Neural cell (in vitro differentiated cells): Measurements from ENCODE around the gene CCDC149. TPM values are rescaled to one million over a fixed set of nuclear protein-coding genes. Genes with fewer than 3 reads are reported as not detected.

Experiments used
- H2AFZ ChIP-seq: fragments of 200-600, 300-800 bp; sonication (generic), shearing (Covaris generic); 2 replicates; pipeline ENCODE4 v1.6.0; 2014; ENCODE audit warnings: low read depth, mild to moderate bottlenecking, antibody characterized with exemption, low read length, moderate library complexity
- H3F3A ChIP-seq: fragments of 200-600 bp; shearing (Covaris generic); 2 replicates; pipeline ENCODE4 v1.6.1; 2016; ENCODE audit warnings: mild to moderate bottlenecking, moderate library complexity, mixed read lengths, antibody characterized with exemption, low read length; ENCODE audit not compliant: insufficient read depth, poor library complexity, severe bottlenecking
- H3K27ac ChIP-seq: fragments of 200-600, 300-800 bp; sonication (generic), shearing (Covaris generic); 2 replicates; pipeline ENCODE4 v1.5.1; 2014; ENCODE audit warnings: mild to moderate bottlenecking, low read length, moderate library complexity
- H3K27me3 ChIP-seq: fragments of 300-800, 200-600 bp; sonication (generic), shearing (Covaris generic); 2 replicates; pipeline ENCODE4 v1.6.0; 2014; ENCODE audit warnings: mild to moderate bottlenecking, low read depth, low read length, moderate library complexity; ENCODE audit not compliant: insufficient read depth
- H3K36me3 ChIP-seq: fragments of 300-800, 200-600 bp; sonication (generic), shearing (Covaris generic); 2 replicates; pipeline ENCODE4 v1.5.1; 2014; ENCODE audit warnings: mild to moderate bottlenecking, antibody characterized with exemption, low read length, moderate library complexity; ENCODE audit not compliant: insufficient read depth
- H3K4me2 ChIP-seq: fragments of 300-800, 200-600 bp; sonication (generic), shearing (Covaris generic); 2 replicates; pipeline ENCODE4 v1.6.0; 2014; ENCODE audit warnings: mild to moderate bottlenecking, low read length
- H3K4me3 ChIP-seq: fragments of 300-800, 200-600 bp; sonication (generic), shearing (Covaris generic); 2 replicates; pipeline ENCODE4 v1.5.1; 2014; ENCODE audit warnings: mild to moderate bottlenecking, low read length, moderate library complexity
- H3K79me2 ChIP-seq: fragments of 200-600 bp; shearing (Covaris generic); replicated peaks from 2 replicates; pipeline ENCODE4 v1.6.0; 2014; ENCODE audit warnings: mild to moderate bottlenecking, low read length, moderate library complexity; ENCODE audit not compliant: insufficient read depth
- H3K9ac ChIP-seq: fragments of 300-800, 200-600 bp; sonication (generic), shearing (Covaris generic); 2 replicates; pipeline ENCODE4 v1.6.1; 2016; ENCODE audit warnings: mild to moderate bottlenecking, low read length, mixed read lengths
- H3K9me2 ChIP-seq: fragments of 200-600 bp; shearing (Covaris generic); 2 replicates; pipeline ENCODE4 v1.6.1; 2016; ENCODE audit warnings: mild to moderate bottlenecking, low read length, mixed read lengths; ENCODE audit not compliant: insufficient read depth
- H3K9me3 ChIP-seq: fragments of 200-600, 300-800 bp; sonication (generic), shearing (Covaris generic); 2 replicates; pipeline ENCODE4 v1.6.1; 2016; ENCODE audit warnings: mild to moderate bottlenecking, mixed run types, low read length, moderate library complexity, mixed read lengths
- H4K20me1 ChIP-seq: fragments of 200-600 bp; shearing (Covaris generic); 2 replicates; pipeline ENCODE4 v1.6.1; 2016; ENCODE audit warnings: mild to moderate bottlenecking, mixed run types; ENCODE audit not compliant: insufficient read depth
- CTCF ChIP-seq: fragments of 450-650 bp; IDR thresholded peaks from 2 replicates; pipeline ENCODE4 v1.5.1; 2014; ENCODE audit warnings: antibody characterized with exemption, mild to moderate bottlenecking, moderate library complexity; ENCODE audit not compliant: poor library complexity, severe bottlenecking
- EP300 ChIP-seq: fragments of 450-650 bp; conservative IDR thresholded peaks from 2 replicates; pipeline ENCODE4 v1.6.1; 2014; ENCODE audit warnings: antibody characterized with exemption, mild to moderate bottlenecking, moderate library complexity; ENCODE audit not compliant: poor library complexity, severe bottlenecking
- EZH2 ChIP-seq: fragments of 200-600, 300-800 bp; shearing (Covaris generic), sonication (generic); IDR thresholded peaks from 2 replicates; pipeline ENCODE4 v1.6.1; 2014; ENCODE audit warnings: antibody characterized with exemption, low read length, borderline replicate concordance, mild to moderate bottlenecking; ENCODE audit not compliant: insufficient read depth, poor library complexity, severe bottlenecking
- MXI1 ChIP-seq: fragments of 450-650 bp; conservative IDR thresholded peaks from 2 replicates; pipeline ENCODE4 v1.6.1; 2014; ENCODE audit warnings: antibody characterized with exemption, mild to moderate bottlenecking; ENCODE audit not compliant: poor library complexity, severe bottlenecking
- POLR2AphosphoS5 ChIP-seq: IDR thresholded peaks from 2 replicates; pipeline ENCODE4 v1.6.1; 2012
- RAD21 ChIP-seq: fragments of 450-650 bp; conservative IDR thresholded peaks from 2 replicates; pipeline ENCODE4 v1.6.1; 2014; ENCODE audit warnings: antibody characterized with exemption, mild to moderate bottlenecking, moderate library complexity
- REST ChIP-seq: IDR thresholded peaks from 2 replicates; pipeline ENCODE4 v1.6.1; 2012; ENCODE audit warnings: borderline replicate concordance
- SMC3 ChIP-seq: fragments of 450-650 bp; conservative IDR thresholded peaks from 2 replicates; pipeline ENCODE4 v1.6.1; 2014; ENCODE audit warnings: antibody characterized with exemption, mild to moderate bottlenecking, moderate library complexity; ENCODE audit not compliant: poor library complexity
- TAF1 ChIP-seq: IDR thresholded peaks from 2 replicates; pipeline ENCODE4 v1.6.1; 2012; ENCODE audit warnings: low read depth
- polyA plus RNA-seq: library from polyadenylated mRNA; depleted of rRNA; stranded (reverse); fragments of >200 nt; gene quantifications from 2 replicates; pipeline ENCODE4 v1.2.3, GENCODE V29; 2014

The CCDC149 gene
- polyA plus RNA-seq, 1 donor from 2014 or later, result 6.6 TPM

- Histone ChIP-seq H4K20me1 (no peaks in the 10 kb centered on the region), H3K79me2 (no peaks in the 10 kb centered on the region)
- TF ChIP-seq TAF1, result no peak
- no peak for TF ChIP-seq REST
- TF ChIP-seq EP300, result no peak
- TF ChIP-seq EZH2, result no peak
- TF ChIP-seq POLR2AphosphoS5, result no peak
- no peak for TF ChIP-seq RAD21
- TF ChIP-seq CTCF, result no peak
- no peak for TF ChIP-seq MXI1
- no peak for TF ChIP-seq SMC3
Observed at GRCh38 chr4:24768006-24768405, 144.8 kb downstream of the CCDC149 start.

GRCh38 chr4:24765376-24765988 is 147.4 kb downstream of the CCDC149 start:
- H4K20me1 ChIP-seq, result no peaks in the 10 kb centered on the region
- H3K27ac ChIP-seq, result no peak overlapping the region
- H3K27me3 ChIP-seq, result no peaks in the 10 kb centered on the region
- H2AFZ ChIP-seq, result no peak overlapping the region
- H3K4me3 ChIP-seq, result no peak overlapping the region
- no peak for TF ChIP-seq REST
- H3F3A ChIP-seq, result no peaks in the 10 kb centered on the region
- no peaks in the 10 kb centered on the region for H3K36me3 ChIP-seq
- no peaks in the 10 kb centered on the region for H3K9me2 ChIP-seq
- H3K9ac ChIP-seq, result no peak overlapping the region
- no peaks in the 10 kb centered on the region for H3K79me2 ChIP-seq
- no peaks in the 10 kb centered on the region for H3K9me3 ChIP-seq
- H3K4me2 ChIP-seq, result no peak overlapping the region

More at GRCh38 chr4:24768006-24768405, 144.8 kb downstream of the CCDC149 start:
- Histone ChIP-seq H3K27me3 (no peaks in the 10 kb centered on the region), H3K9ac (no peak overlapping the region), H3F3A (no peaks in the 10 kb centered on the region), H3K9me2 (no peaks in the 10 kb centered on the region), H3K36me3 (no peaks in the 10 kb centered on the region), H3K9me3 (no peaks in the 10 kb centered on the region), H3K4me2 (no peak overlapping the region), H2AFZ (no peak overlapping the region), H3K4me3 (no peak overlapping the region), H3K27ac (no peak overlapping the region)
